ENCODE results near the gene CD58. TPM values are rescaled to one million over a fixed set of nuclear protein-coding genes. Genes with fewer than 3 reads are reported as not detected.

The CD58 gene
- polyA plus RNA-seq, 3 donors: 81.0 to 168 (median 128) TPM

DNA sequence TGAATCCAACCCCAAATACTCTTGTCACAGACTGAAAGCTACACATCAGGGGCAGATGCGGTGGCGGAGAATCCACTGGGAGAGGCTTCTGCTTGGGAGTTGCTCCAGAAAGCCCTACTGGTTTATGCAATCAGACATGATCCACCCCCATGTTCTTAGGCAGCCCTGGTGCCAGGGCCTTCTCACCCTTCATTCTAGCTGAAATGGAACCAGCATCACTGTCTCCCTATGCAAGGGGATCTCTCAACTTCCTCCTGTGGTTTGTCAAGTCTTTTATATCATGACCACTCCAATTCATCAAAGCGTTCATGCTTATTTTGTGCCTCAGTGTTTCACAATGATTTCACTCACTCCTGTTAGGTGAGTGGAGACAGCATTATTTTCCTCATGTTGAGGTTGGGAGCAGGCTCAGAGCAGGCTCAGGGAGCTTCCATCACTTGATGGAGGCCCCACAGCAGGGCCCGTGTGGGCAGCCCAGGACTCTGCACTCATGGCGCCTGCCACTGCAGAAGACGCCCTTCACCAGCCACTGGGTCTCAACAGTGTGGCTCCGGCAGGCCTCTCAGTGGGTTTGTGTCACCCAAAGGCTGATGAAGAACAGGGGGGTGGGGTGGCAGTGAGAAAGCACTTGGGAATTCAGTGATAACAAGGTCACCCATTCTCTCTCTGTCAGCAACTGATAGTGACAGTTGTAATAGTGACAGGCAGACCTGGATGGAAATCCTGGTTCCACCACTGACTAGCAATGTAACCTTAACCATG lies 67.1 kb downstream of the CD58 start:
- Histone ChIP-seq H3K36me3 (replicated peaks in 1 of 2; ENCODE audit: control insufficient read depth in 1 of 2, insufficient read depth in 2 of 2, low read length in 2 of 2) (no peaks in the 10 kb centered on the region), H3K27ac (ENCODE audit: low read depth in 1 of 2, low read length in 2 of 2) (peak overlapping the region; percentile 95 to 100), H3K4me3 (replicated peaks in 1 of 3; ENCODE audit: low read depth in 2 of 3, low read length in 3 of 3) (no peak overlapping the region), H3K27me3 (ENCODE audit: control insufficient read depth in 2 of 2, insufficient read depth in 2 of 2, low read length in 2 of 2) (no peaks in the 10 kb centered on the region), H2AFZ (ENCODE audit: insufficient read depth, low read depth, low read length, poor library complexity, severe bottlenecking) (no peak overlapping the region), H3K9ac (ENCODE audit: insufficient read depth, low read length, poor library complexity, severe bottlenecking) (peak overlapping the region; percentile 77), H3K79me2 (ENCODE audit: insufficient read depth, low read length) (peaks cover 9% of the 10 kb centered on the region), H3K4me1 (ENCODE audit: control insufficient read depth in 1 of 2, insufficient read depth in 2 of 2, low read length in 2 of 2) (peaks cover 63 to 70% of the 10 kb centered on the region in 2 donors), H4K20me1 (ENCODE audit: insufficient read depth, low read length) (no peaks in the 10 kb centered on the region), H3K4me2 (replicated peaks; ENCODE audit: extremely low read depth, low read length, poor library complexity, severe bottlenecking) (peak overlapping the region; percentile 9), H3K9me3 (replicated peaks in 1 of 2; ENCODE audit: control insufficient read depth in 1 of 2, insufficient read depth in 1 of 2, low read length in 2 of 2) (no peaks in the 10 kb centered on the region)
- Mint-ChIP-seq H3K9me3 (no peaks in the 10 kb centered on the region), H3K27me3 (ENCODE audit: low read depth in 3 of 3) (peaks cover 0 to 4% (median 1%) of the 10 kb centered on the region in 3 donors), H3K27ac (peak overlapping the region; percentile 98 to 100 (median 99)), H3K36me3 (peaks cover 19 to 22% of the 10 kb centered on the region in 2 donors), H3K4me3 (peak overlapping the region in 1 of 2 donors; percentile 26), H3K4me1 (peaks cover 66% of the 10 kb centered on the region)
- DNase-seq: peak; percentile 76 to 87 (median 85)
- WGBS (ENCODE audit: insufficient coverage): 57% methylated on average over 2 of the region's 7 CpGs
- intact Hi-C loops (cut with micrococcal nuclease): loop anchor here (2.0 to 5.0 kb wide), 3 partner anchors 35 to 69 kb away; partner anchors contain the start of gene CD58 (in 1 of the 2)
- TF ChIP-seq, protein P1, sequence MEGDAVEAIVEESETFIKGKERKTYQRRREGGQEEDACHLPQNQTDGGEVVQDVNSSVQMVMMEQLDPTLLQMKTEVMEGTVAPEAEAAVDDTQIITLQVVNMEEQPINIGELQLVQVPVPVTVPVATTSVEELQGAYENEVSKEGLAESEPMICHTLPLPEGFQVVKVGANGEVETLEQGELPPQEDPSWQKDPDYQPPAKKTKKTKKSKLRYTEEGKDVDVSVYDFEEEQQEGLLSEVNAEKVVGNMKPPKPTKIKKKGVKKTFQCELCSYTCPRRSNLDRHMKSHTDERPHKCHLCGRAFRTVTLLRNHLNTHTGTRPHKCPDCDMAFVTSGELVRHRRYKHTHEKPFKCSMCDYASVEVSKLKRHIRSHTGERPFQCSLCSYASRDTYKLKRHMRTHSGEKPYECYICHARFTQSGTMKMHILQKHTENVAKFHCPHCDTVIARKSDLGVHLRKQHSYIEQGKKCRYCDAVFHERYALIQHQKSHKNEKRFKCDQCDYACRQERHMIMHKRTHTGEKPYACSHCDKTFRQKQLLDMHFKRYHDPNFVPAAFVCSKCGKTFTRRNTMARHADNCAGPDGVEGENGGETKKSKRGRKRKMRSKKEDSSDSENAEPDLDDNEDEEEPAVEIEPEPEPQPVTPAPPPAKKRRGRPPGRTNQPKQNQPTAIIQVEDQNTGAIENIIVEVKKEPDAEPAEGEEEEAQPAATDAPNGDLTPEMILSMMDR (IDR thresholded peaks at IDR 0.05): no peak

DNA sequence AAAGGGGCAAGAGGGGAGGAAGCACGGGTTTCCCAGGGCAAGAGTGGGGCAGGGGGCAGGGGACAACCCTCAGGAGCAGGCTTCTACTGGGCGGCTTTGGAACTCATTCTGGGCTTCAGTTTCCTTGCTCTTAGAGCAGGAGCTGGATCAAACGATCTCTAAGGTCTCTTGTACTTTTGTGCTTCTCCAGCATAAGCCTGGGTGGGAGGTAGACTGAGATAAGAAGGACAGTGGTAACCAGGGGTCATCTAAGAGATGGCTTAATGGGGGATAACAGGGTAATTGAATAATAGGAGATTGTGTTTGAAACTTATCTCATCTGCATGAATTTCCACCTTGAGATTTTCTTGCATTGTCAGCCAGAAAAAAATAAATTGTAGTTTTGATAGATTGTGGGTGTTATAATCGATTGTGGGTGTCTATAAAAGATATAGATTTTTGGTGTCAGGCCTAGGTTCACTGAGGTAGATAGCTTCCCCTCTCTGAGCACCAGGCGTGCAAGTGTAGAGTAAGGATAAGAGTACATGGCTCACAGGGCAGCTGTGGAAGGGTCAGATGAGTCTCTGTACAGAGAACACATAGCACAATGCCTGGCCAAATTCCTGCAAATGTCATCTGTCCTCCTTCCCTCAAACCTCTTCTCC lies 68.0 kb downstream of the CD58 start:
- no peaks in the 10 kb centered on the region for H3K9me3 ChIP-seq (replicated peaks in 1 of 2; ENCODE audit: control insufficient read depth in 1 of 2, insufficient read depth in 1 of 2, low read length in 2 of 2)
- 83% methylated on average over 4 of the region's 5 CpGs for WGBS (ENCODE audit: insufficient coverage)
- H3K4me2 ChIP-seq (replicated peaks; ENCODE audit: extremely low read depth, low read length, poor library complexity, severe bottlenecking): no peak overlapping the region
- H3K36me3 ChIP-seq (replicated peaks in 1 of 2; ENCODE audit: control insufficient read depth in 1 of 2, insufficient read depth in 2 of 2, low read length in 2 of 2): no peaks in the 10 kb centered on the region
- peak overlapping the region; percentile 77 for H3K9ac ChIP-seq (ENCODE audit: insufficient read depth, low read length, poor library complexity, severe bottlenecking)
- peaks cover 9% of the 10 kb centered on the region for H3K79me2 ChIP-seq (ENCODE audit: insufficient read depth, low read length)
- H3K9me3 Mint-ChIP-seq: no peaks in the 10 kb centered on the region
- H3K27ac Mint-ChIP-seq: peak overlapping the region; percentile 98 to 100 (median 99)
- no peak for DNase-seq
- no peaks in the 10 kb centered on the region for H3K27me3 ChIP-seq (ENCODE audit: control insufficient read depth in 2 of 2, insufficient read depth in 2 of 2, low read length in 2 of 2)
- no peak overlapping the region for H3K4me3 ChIP-seq (replicated peaks in 1 of 3; ENCODE audit: low read depth in 2 of 3, low read length in 3 of 3)
- peaks cover 65% of the 10 kb centered on the region for H3K4me1 Mint-ChIP-seq
- H3K27me3 Mint-ChIP-seq (ENCODE audit: low read depth in 3 of 3): peaks cover 0 to 4% (median 1%) of the 10 kb centered on the region in 3 donors
- no peak overlapping the region for H2AFZ ChIP-seq (ENCODE audit: insufficient read depth, low read depth, low read length, poor library complexity, severe bottlenecking)
- peak overlapping the region; percentile 95 to 100 for H3K27ac ChIP-seq (ENCODE audit: low read depth in 1 of 2, low read length in 2 of 2)
- peaks cover 17 to 22% of the 10 kb centered on the region in 2 donors for H3K36me3 Mint-ChIP-seq
- no peak overlapping the region for H3K4me3 Mint-ChIP-seq
- intact Hi-C loops (cut with micrococcal nuclease): loop anchor here in 1 of 2 donors (5.0 kb wide), 1 partner anchor 70 kb away; the partner anchor contains the start of gene CD58
- peaks cover 63 to 70% of the 10 kb centered on the region in 2 donors for H3K4me1 ChIP-seq (ENCODE audit: control insufficient read depth in 1 of 2, insufficient read depth in 2 of 2, low read length in 2 of 2)
- no peaks in the 10 kb centered on the region for H4K20me1 ChIP-seq (ENCODE audit: insufficient read depth, low read length)
- TF ChIP-seq, protein P1 (IDR thresholded peaks at IDR 0.05): no peak

All from CD14-positive monocyte (primary cell).